Islet of Langerhans (tissue), 1 donor: ENCODE data around the gene GNB1.
"Not testable (repeated sequence)": the region's sequence is repeated elsewhere in the genome, so short reads cannot be mapped to it uniquely, and the experiment has no call there.

ENCODE experiments used
- FAIRE-seq: peaks from one replicate; lab custom pipeline; 2011; peaks lifted over from hg19 to GRCh38; lab: Jason Lieb, UNC

Gene GNB1

DNA sequence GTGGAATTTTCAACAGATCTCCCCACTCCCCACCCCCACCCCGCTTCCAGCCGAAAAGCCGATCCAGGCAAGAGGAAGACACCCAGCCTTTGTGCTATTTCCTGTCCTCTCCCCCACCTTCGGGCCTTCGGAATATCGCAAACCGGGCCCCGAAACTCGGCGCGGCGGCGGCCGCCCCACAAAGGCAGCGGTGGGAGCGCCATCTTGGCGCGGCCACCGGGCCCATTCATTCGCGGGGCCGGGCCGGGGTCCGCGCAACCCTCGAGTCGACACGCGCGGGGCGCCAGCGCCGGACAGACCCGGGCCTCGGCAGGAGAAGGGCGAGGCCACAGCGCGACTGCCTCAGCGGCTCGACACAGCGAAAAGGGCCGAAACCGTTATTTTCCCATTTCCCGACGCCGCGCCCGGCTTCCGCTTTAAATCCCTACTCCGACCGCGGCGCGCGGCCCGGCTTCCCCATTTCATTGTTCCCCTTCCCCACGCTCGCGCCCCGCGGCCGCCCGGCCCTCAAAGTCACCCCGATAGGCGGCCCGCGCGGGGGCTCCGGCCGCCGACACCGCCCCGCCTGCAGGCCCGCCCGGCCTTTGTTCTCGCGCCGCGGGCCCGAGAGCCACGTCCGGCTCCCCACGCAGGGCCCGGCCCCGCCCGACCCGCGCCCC lies 911 bp downstream of the GNB1 start:
- FAIRE-seq: no peak

DNA sequence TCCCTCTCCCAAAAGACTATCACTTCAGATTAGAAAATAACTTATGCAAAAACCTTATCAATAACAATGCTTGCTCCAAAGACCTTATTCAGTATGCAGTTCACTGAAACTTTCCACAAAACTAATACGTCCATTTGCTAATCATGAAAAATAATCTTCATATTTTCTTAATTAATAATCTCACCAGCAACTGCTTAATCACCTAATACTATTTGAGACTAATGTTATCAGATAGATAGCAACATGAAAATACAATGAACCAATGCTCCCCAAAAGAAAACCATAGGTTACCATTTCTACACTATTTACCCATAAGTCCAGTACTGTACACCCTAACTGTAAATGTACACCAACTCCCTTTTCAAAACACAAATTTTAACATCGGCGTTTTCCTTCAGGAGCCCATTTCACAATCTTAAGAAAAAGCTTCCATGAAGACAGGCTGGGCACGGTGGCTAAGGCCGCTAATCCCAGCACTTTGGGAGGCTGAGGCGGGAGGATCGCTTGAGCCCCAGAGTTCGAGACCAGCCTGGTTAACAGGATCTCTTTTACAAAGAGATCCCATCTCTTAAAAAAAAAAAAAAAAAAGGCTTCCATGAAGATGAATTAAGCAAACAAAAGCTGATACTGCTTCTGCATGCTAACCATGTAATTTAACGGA lies 1.7 kb downstream of the GNB1 start:
- FAIRE-seq: no peak

DNA sequence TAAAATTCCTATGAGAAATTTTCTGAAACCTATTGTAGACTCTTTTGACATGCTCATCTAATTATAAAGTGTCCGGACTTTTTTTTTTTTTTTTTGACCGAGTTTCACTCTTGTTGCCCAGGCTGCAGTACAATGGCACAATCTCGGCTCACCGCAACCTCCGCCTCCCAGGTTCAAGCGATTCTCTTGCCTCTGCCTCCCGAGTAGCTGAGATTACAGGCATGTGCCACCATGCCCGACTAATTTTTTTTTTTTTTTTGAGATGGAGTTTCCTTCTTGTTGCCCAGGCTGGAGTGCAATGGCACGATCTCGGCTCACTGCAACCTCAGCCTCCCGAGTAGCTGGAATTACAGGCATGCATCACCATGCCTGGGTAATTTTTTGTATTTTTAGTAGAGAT lies 7.0 kb downstream of the GNB1 start:
- FAIRE-seq: not testable (repeated sequence)

DNA sequence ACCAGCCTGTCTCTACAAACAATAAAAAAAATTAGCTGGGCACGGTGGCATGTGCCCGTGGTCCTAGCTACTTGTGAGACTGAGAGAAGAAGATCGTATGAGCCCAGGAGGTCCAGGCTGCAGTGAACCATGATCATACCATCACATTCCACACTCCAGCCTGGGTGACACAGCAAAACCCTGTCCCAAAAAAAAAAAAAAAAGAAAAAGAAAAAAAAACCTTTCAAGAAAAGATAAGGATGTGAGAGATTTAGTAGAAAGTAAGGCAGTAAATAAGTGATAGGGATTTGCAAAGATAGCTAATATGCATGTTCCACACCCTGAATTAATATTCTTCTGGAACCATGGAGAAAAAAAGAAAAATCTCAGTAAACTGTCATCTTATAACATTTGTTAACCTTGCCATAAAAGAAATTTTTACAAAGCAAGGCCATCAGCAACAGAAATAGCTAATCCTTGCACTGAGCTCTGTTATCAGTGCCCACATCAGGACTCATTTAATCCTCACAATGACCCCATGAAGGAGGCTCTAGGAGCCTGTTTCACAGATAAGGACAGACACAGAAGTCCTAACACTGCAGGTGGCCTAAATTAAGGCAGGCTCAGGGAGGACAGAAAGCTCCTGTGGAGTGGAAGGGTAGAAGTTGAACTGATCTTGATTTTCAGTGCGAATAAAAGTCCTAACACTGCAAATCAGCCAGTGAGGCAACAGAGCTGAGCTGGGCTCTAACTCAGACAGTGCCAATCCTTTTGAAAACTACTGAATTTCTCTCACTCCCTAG lies 7.6 kb downstream of the GNB1 start:
- FAIRE-seq: no peak

DNA sequence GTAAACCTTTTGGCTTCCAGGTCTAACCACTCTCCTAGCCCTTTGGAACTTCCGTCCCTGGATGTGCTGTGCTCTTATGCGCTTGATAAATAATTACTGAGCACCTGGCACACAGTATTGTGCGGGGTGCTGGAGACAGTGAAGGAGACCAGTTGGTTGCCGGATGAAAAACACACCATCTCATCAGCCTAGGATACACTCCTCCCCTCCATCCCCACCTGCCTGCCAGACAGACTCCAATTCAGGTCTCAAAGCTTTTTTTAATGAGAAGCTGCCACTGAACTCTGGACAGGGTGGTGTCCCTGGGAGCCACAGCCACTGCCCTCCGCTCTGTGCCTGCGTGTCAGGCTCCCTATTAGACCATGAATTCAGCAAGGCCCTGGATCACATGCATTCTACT lies 9.2 kb downstream of the GNB1 start:
- no peak for FAIRE-seq

DNA sequence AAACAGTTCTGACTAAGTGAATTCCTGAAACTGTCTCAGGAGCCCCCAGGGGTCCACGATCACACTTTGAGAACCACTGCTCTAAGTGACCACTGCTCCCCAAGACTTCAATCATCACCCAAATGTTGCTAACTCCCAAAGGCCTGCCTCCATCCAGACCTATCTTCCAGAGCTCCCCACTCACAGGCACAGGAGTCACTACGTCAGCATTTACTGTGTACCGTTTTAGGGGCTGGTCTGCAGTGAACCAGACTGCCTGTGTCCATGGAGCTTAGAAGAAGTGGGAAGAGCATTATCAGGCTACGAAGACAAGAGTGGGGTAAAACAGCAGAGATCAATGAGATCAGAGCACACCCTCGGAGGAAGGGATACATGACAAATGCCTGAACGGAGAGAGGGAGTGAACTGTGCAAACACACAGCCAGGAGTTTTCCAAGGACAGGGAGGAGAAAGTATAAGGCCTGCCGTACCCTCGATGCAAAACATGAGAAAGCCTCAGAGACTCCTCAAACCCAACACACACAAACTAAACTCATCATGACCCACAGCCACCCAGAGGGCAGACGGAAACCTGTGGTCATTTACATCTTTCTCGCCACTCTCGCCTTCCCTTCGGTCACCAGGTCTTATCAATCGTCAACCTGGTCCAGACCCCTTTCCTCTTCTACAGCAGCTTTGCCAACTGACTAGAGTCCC lies 10.1 kb downstream of the GNB1 start:
- FAIRE-seq: no peak

DNA sequence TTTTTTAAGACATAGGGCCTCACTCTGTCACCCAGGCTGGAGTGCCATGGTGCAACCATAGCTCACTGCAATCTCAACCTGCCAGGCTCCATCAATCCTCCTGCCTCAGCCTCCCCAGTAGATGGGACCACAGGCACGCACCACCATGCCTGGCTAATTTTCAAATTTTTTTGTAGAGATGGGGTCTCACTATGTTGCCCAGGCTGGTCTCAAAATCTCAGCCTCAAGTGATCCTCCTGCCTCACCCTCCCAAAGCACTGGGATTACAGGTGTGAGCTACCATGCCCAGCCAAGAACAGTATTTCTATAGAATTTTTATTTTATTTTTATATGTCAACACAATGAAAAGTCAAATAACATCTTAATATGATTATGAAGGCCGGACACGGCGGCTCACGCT lies 10.9 kb downstream of the GNB1 start:
- no peak for FAIRE-seq

DNA sequence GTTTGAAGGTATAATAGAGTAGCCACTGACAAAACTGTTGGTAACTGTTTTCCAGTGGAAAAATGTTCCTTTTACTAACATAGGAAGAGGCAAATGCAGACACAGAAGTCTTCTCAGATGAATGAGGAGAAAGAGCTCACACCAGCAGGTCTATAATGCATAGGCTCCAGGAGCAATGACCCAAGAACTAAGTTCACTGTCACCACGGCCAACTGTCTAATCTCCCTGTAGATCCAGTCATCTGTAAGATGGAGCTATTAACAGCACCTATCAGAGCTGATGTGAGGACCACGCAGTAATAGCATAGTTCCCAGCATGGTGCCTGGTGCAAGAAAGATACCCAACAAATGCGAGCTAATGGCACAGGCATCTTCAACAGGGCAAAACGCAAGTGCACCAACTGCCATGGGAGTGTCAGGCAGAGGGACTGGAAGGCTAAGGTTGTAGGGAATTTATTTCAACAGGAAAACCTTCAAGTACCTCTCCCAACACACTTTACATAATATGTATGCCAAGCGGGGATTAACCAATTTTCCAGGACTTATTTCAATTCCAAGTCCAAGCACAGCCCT lies 12.9 kb downstream of the GNB1 start:
- no peak for FAIRE-seq

DNA sequence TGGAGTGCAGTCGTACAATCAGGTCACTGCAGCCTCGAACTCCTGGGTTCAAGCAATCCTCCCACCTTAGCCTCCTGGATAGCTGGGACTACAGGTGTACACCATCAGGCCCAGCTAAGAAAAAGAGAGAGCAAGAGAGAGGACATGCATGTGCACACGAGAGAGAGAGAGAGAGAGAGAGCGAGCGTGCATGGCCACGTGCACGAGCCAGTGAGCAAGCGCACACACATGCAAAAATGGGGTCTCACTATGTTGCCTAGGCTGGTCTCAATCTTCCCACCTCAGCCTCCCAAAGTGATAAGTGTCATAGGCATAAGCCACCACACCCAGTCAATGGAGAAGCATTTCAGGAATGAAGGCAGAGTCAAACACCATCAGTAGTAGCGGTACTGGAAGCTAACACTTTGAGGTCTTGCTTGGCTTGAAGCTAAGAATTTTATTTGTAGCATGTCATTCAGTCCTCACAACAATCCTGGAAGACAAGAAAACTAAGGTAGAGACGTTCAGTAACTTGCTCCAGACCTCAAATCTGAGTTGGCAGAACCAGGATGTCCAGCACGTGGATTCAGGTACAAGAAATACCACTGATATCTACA lies 14.5 kb downstream of the GNB1 start:
- FAIRE-seq: no peak

DNA sequence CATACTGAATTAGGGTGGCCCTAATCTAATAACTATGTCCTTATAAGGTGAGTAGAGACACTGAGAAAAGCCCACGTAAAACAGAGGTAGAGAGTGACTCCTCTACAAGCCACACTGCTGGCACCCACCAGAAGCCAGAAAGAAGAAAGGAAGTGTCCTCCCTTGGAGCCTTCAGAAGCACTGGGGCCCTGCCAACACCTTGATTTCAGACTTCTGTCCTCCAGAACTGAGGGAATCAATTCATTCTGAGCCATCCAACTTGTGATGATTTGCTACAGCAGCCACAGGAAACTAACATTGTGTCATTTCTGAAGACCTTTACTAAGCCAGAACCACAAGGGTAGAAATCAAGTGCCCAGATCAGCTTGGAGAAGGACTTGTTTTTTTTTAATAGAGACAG lies 15.0 kb downstream of the GNB1 start:
- no peak for FAIRE-seq

DNA sequence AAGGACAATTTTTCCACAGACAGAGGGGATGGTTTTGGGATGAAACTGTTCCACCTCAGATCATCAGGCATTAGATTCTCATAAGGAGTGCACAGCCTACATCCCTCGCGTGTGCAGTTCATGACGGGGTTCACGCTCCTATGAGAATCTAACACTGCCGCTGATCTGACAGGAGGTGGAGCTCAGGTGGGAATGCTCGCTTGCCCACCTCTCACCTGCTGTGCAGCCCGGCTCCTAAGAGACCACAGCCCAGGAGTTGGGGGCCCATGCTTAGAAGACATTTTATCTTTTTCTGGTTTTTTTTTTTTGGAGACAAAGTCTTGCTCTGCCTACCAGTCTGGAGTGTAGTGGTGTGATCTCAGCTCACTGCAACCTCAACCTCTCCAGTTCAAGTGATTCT lies 16.0 kb downstream of the GNB1 start:
- no peak for FAIRE-seq

DNA sequence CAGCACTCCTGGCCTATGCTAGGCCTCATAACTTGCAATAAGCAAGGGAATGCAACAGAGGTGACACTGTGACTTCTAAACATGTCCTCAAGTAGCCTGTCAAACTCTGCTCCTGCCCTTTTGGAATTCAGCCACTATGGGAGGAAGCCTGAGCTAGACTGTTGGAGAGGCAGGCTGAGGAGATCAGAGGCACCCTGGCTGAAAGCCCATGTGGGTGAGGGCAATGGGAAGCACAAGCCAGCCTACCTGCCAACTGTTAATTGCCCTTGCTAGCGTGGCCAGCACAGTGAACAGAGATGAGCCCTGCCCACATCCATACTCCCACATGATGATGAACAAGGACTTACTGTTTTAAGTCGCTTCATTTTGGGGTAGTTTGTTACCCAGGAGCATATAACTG lies 17.7 kb downstream of the GNB1 start:
- FAIRE-seq: no peak

DNA sequence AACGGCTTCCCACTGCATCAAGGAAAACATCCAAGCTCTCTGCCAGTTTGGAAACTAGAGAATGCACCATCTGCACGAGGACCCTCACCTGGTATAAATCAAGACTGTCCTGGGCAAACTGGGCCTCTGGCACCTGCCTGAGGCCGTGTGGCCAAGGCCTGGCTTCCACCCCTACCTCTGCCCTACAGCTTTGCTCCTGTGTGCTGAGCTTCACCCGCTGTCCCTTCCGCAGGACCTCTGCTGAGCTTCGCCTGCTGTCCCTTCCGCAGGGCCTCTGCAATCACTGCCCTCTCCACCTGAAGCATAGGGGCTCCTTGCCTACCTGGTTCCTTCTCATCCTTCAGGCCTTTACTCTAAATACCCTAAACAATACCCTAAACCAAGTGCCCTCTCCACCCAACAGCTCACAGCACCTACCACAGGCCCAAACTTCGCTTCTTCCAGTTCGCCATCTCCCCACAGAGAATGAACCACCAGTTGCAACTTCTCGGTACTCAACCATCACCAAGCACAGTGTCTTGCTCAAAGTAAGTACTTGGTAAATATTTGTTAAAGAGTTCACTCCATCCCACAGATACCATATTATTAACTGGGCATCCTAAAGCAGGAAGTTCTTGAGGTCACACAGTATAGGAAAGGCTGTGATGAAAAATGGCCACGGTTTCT lies 18.4 kb downstream of the GNB1 start:
- no peak for FAIRE-seq

DNA sequence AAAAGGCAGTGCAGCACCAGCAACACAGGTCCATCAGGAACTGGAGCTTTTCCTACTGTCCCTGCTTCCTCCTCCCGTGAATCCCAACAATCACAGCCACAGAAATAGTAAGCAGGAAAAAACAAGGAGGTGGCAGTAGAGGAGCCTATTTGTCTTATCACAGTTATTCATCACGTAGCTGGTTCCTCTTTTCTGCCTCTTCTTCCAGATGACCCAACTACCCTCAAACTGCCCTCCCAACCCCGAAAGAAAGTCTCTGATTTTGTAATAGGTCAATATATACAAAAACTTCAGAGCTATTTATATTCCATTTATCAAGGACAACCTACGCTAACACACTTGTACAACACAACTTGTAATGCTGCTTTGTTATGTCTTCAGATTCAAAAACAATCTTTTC lies 21.4 kb downstream of the GNB1 start:
- FAIRE-seq: no peak

DNA sequence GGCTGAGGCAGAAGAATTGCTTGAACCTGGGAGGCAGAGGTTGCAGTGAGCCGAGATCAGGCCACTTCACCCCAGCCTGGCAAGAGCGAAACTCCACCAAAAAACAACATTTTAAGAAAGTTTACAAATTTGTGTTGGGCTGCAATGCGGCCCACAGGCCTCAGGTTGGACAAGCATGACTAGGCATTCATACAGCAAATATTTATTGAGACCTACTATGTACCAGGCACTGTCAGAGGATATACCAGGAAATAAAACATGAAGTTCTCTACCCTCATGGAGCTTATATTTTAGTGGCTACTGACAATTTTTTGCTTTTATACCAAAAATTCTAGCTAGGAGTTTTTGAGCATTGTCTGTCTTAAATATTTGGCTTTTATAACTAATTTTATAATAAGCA lies 23.7 kb downstream of the GNB1 start:
- no peak for FAIRE-seq

DNA sequence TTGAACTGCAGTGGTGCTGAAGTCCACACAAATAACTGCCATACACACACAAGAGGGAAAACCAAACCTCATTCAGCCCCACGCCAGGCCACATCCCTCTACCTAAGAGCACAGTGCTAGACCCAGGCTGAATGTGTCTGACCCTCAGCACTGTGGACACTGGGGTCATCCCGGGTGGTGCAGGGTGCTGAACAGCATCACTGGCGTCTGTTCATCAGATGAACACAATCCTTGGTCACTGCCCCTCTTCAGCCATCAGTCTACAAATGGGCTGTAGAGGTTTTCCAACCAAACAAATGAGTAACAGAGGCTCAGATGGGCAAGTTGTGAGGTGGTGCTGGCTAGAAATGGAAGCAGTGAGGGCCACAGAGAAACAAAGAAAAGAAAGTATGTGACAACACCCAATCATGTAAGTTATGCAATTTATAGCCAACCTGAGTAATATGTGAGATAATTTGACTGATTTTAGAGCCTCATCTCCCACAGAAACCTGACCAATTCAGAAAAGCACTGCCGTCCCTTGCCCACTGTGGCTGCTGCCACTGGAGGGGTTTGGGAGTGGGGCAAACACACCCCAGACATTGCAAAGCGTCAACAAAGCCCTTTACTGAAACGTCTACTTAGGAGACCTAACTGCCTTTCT lies 27.9 kb downstream of the GNB1 start:
- FAIRE-seq: no peak

DNA sequence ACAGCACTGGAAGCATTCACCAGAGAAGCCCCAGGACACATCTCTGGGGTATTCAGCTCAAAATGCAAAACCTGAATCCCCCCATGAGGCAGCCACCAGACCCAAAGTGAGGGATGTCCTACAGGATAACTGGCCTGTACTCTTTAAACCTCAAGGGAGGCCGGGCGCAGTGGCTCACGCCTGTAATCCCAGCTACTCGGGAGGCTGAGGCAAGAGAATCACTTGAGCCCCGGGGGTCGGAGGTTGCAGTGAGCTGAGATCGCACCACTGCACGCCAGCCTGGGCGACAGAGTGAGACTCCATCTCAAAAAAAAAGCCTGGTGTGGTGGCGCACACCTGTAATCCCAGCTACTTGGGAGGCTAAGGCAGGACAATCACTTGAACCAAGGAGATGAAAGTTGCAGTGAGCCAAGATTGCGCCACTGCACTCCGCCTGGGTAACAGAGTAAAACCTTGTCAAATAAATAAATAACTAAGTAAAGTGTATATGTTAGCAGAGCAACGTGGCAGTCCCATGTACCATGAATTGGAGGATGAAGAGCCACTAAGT lies 29.1 kb downstream of the GNB1 start:
- FAIRE-seq: not testable (repeated sequence)

DNA sequence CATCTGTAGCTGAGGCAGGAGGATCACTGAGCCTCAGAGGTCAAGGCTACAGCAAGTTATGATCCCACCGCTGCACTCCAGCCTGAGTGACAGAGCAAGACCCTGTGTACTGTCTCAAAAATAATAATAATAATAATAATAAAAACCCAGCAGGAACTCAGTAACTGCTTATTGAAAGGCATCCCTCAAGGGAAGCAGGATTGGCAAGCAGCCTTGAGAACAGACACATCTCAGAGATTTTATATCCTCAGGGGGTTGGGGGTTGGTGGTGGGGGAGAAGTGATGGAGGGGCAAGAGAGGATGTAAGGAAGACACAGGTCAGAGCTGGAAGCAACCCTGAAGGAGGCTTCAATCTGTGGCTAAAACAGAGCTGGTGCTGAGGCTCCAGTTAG lies 29.6 kb downstream of the GNB1 start:
- FAIRE-seq: no peak

DNA sequence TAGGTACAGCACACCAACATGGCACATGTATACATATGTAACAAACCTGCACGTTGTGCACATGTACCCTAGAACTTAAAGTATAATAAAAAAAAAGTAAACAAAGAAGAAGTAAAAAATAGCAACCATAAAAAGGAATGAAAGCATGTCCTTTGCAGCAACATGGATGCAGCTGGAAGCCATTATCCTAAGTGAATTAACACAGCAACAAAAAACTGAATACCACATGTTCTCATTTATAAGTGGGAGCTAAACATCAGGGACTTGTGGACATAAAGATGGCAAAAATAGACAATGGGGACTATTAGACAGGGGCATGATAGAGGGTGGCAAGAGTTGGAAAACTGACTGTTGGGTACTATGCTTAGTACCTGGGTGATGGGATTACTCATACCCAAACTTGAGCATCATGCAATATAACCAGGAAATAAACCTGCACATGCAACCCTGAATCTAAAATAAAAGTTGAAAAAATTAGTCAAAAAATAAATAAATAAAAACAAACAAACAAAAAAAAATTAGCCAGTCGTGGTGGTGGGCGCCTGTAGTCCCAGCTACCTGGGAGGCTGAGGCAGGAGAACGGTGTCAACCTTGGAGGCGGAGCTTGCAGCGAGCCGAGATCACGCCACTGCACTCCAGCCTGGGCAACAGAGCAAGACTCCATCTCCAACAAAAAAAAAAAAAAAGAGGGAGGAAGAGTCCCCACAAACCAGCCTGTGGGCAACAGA lies 30.8 kb downstream of the GNB1 start:
- not testable (repeated sequence) for FAIRE-seq
